B cell (primary cell): Measurements from ENCODE around the gene GOLGB1. TPM values are rescaled to one million over a fixed set of nuclear protein-coding genes. Genes with fewer than 3 reads are reported as not detected.

ENCODE experiments used
- ATAC-seq: fragments of 200-7000 bp; cut with Tn5 transposase; one replicate; pipeline ENCODE4 v1.10.0; 2021; ENCODE audit warnings: low read depth, mild to moderate bottlenecking, moderate number of reproducible peaks, moderate library complexity
- CTCF ChIA-PET: fragments of 350-600 bp; sonication (Branson Sonifier 250); formaldehyde crosslinking; loops from one replicate; lab custom pipeline; 2021; ENCODE audit warnings: antibody characterized with exemption, inconsistent platforms; lab: Charles Lee
- POLR2A ChIA-PET: fragments of 350-600 bp; sonication (Branson Sonifier 250); formaldehyde crosslinking; loops from one replicate; lab custom pipeline; 2021; ENCODE audit warnings: antibody characterized with exemption; lab: Charles Lee
- DNase-seq: peaks from one replicate; pipeline ENCODE4 v3.0.0; 2013
- H2AFZ ChIP-seq: 2 replicates; pipeline ENCODE4 v1.6.1; 2012; ENCODE audit warnings: mild to moderate bottlenecking, low read depth, low read length; ENCODE audit not compliant: insufficient read depth, poor library complexity, severe bottlenecking
- H3K27ac ChIP-seq, 2 donors: 1 replicate in 1 of 2; 2 replicates in 1 of 2; pipeline ENCODE4 v1.5.1; 2012 to 2013; ENCODE audit warnings: low read length in 2 of 2, mild to moderate bottlenecking in 2 of 2, moderate library complexity in 1 of 2
- H3K27me3 ChIP-seq, 4 experiments: fragments of 200-600 bp in 1 of 4; sonication (generic) in 1 of 4; replicated peaks in 1 of 4; 1 replicate in 2 of 4; 2 replicates in 2 of 4; pipeline versions ENCODE4 v1.6.1 to v1.7.0; 2013 to 2016; ENCODE audit warnings: low read length in 3 of 4, mild to moderate bottlenecking in 2 of 4, mixed read lengths in 1 of 4, moderate library complexity in 1 of 4; ENCODE audit not compliant: insufficient read depth in 4 of 4, control insufficient read depth in 3 of 4; ENCODE audit errors: control extremely low read depth in 1 of 4
- H3K36me3 ChIP-seq, 2 experiments: replicated peaks in 1 of 2; 1 replicate in 1 of 2; 2 replicates in 1 of 2; pipeline versions ENCODE4 v1.6.1 to v1.7.1; 2013; ENCODE audit warnings: low read length in 1 of 2; ENCODE audit not compliant: insufficient read depth in 2 of 2, control insufficient read depth in 1 of 2; ENCODE audit errors: control extremely low read depth in 1 of 2, extremely low read depth in 1 of 2
- H3K4me1 ChIP-seq, 2 donors: fragments of 200-600 bp in 1 of 2; sonication (generic) in 1 of 2; 1 replicate in 1 of 2; 2 replicates in 1 of 2; pipeline versions ENCODE4 v1.5.1 to v1.6.1; 2013 to 2017; ENCODE audit warnings: low read length in 2 of 2; ENCODE audit not compliant: control insufficient read depth in 2 of 2, insufficient read depth in 2 of 2
- H3K4me2 ChIP-seq: replicated peaks from 2 replicates; pipeline ENCODE3; 2012; ENCODE audit warnings: mild to moderate bottlenecking, low read depth, low read length; ENCODE audit not compliant: poor library complexity, severe bottlenecking
- H3K4me3 ChIP-seq, 5 experiments: fragments of 200-600 bp in 1 of 5; sonication (generic) in 1 of 5; 1 replicate in 3 of 5; 2 replicates in 2 of 5; pipeline versions ENCODE4 v1.5.1 to v1.7.0; 2011 to 2016; ENCODE audit warnings: low read length in 4 of 5, mild to moderate bottlenecking in 4 of 5, low read depth in 2 of 5, control low read depth in 1 of 5, moderate library complexity in 1 of 5; ENCODE audit not compliant: insufficient read depth in 1 of 5; ENCODE audit errors: control extremely low read depth in 1 of 5, extremely low read depth in 1 of 5
- H3K79me2 ChIP-seq: fragments of 200-600 bp; sonication (generic); one replicate; pipeline ENCODE4 v1.6.0; 2016; ENCODE audit warnings: low read length; ENCODE audit not compliant: control insufficient read depth, insufficient read depth
- H3K9ac ChIP-seq: fragments of 200-600 bp; sonication (generic); 2 replicates; pipeline ENCODE4 v1.6.1; 2017; ENCODE audit warnings: mild to moderate bottlenecking, low read length, moderate library complexity
- H3K9me3 ChIP-seq, 3 donors: one replicate each; pipeline versions ENCODE4 v1.6.1 to v1.7.1; 2013; ENCODE audit warnings: low read length in 2 of 3; ENCODE audit not compliant: control insufficient read depth in 2 of 3, insufficient read depth in 1 of 3; ENCODE audit errors: control extremely low read depth in 1 of 3
- H4K20me1 ChIP-seq: 2 replicates; pipeline ENCODE4 v1.6.0; 2012; ENCODE audit warnings: mild to moderate bottlenecking, low read length; ENCODE audit not compliant: insufficient read depth, control insufficient read depth, poor library complexity, severe bottlenecking
- H3K27ac Mint-ChIP-seq: one replicate; pipeline ENCODE4 v1.8.0; 2021; ENCODE audit warnings: mixed read lengths
- H3K27me3 Mint-ChIP-seq: one replicate; pipeline ENCODE4 v1.8.0; 2021; ENCODE audit warnings: mixed read lengths
- H3K4me1 Mint-ChIP-seq: one replicate; pipeline ENCODE4 v1.8.0; 2021; ENCODE audit warnings: mixed read lengths
- H3K4me3 Mint-ChIP-seq: one replicate; pipeline ENCODE4 v1.8.0; 2021; ENCODE audit warnings: mixed read lengths
- H3K9me3 Mint-ChIP-seq: one replicate; pipeline ENCODE4 v1.8.0; 2022; ENCODE audit warnings: mixed read lengths; ENCODE audit not compliant: insufficient read depth
- CTCF ChIP-seq: fragments of 200-600 bp; IDR thresholded peaks from one replicate; pipeline ENCODE4 v1.8.0; 2022; ENCODE audit warnings: antibody characterized with exemption, mild to moderate bottlenecking
- EZH2 ChIP-seq: IDR thresholded peaks from 2 replicates; pipeline ENCODE4 v1.6.1; 2012; ENCODE audit warnings: borderline replicate concordance, low read depth, mild to moderate bottlenecking, moderate library complexity, low read length; ENCODE audit not compliant: insufficient read depth, poor library complexity, severe bottlenecking
- WGBS: methylation state at CpG from one replicate; pipeline ENCODE4 v1.1.5; 2013; ENCODE audit warnings: missing lambda C conversion rate; ENCODE audit not compliant: insufficient coverage; 5-methylcytosine and 5-hydroxymethylcytosine counted together
- intact Hi-C: fragments of 100-400 bp; cut with micrococcal nuclease; formaldehyde crosslinking; loops from one replicate; pipeline ENCODE4 v1.10.0; 2022
- polyA plus RNA-seq: library from polyadenylated mRNA; depleted of rRNA; stranded (reverse); fragments of >200 nt; gene quantifications from 2 replicates; pipeline ENCODE4 v1.2.3, GENCODE V29; 2012
- total RNA-seq, 2 donors: library from RNA; stranded (reverse); fragments of 120-200 nt in 1 of 2; gene quantifications; 1 replicate in 1 of 2; 2 replicates in 1 of 2; pipeline versions ENCODE4 v1.2.3 to v1.2.4, GENCODE V29; 2013 to 2022

Gene GOLGB1
- total and polyA plus RNA-seq, 2 donors (not counting 1 experiment from before 2014, with no cell fraction given) = 6.2 to 58.7 TPM

GRCh38 chr3:121796970-121797369 is 47.4 kb upstream of the GOLGB1 start:
- WGBS = no CpG with 5 or more reads among the region's 1 CpG
- CTCF ChIA-PET = no interaction called here
- POLR2A ChIA-PET = no interaction called here

More at GRCh38 chr3:121796970-121797369, 47.4 kb upstream of the GOLGB1 start:
- no peak for TF ChIP-seq CTCF
- TF ChIP-seq EZH2 = no peak
- Histone ChIP-seq H2AFZ (no peak overlapping the region), H3K36me3 (peaks cover 3 to 5% of the 10 kb centered on the region in 2 experiments), H3K4me3 (no peak overlapping the region), H3K79me2 (peaks cover 18% of the 10 kb centered on the region), H3K27ac (peak overlapping the region in 1 of 2 donors; percentile 10), H3K4me2 (peak overlapping the region; percentile 13), H3K9me3 (no peaks in the 10 kb centered on the region), H4K20me1 (no peaks in the 10 kb centered on the region), H3K9ac (no peak overlapping the region), H3K27me3 (no peaks in the 10 kb centered on the region), H3K4me1 (peaks cover 30 to 54% of the 10 kb centered on the region in 2 donors)
- peaks cover 56% of the 10 kb centered on the region for H3K4me1 Mint-ChIP-seq
- no peaks in the 10 kb centered on the region for H3K27me3 Mint-ChIP-seq
- no peaks in the 10 kb centered on the region for H3K9me3 Mint-ChIP-seq
- intact Hi-C loops = no loop called here
- no peak for DNase-seq
- H3K4me3 Mint-ChIP-seq = no peak overlapping the region
- no peak overlapping the region for H3K27ac Mint-ChIP-seq
- ATAC-seq = no peak
